Prostate gland (tissue), 2 donors: Measurements from ENCODE around the gene CYP11A1. TPM values are rescaled to one million over a fixed set of nuclear protein-coding genes. Genes with fewer than 3 reads are reported as not detected.

Experiments used
- DNase-seq: peaks from one replicate; pipeline ENCODE4 v3.0.0-alpha.2; 2019; ENCODE audit warnings: low spot score
- H3K27ac ChIP-seq, 2 donors: fragments of 200-600 bp; sonication (generic); 2 replicates each; pipeline ENCODE4 v1.5.1; 2017 to 2019
- H3K27me3 ChIP-seq: fragments of 200-600 bp; sonication (generic); replicated peaks from 2 replicates; pipeline ENCODE4 v1.5.1; 2019; ENCODE audit not compliant: insufficient read depth
- H3K36me3 ChIP-seq, 2 donors: fragments of 200-600 bp; sonication (generic); 1 replicate in 1 of 2; 2 replicates in 1 of 2; pipeline versions ENCODE4 v1.5.1 to v1.8.1; 2017 to 2019
- H3K4me1 ChIP-seq: fragments of 200-600 bp; sonication (generic); replicated peaks from 2 replicates; pipeline ENCODE4 v1.5.1; 2019
- H3K4me3 ChIP-seq, 2 donors: fragments of 200-600 bp; sonication (generic); 2 replicates each; pipeline ENCODE4 v1.5.1; 2017 to 2019
- H3K9me3 ChIP-seq: fragments of 200-600 bp; sonication (generic); 2 replicates; pipeline ENCODE4 v1.5.1; 2017
- CTCF ChIP-seq, 4 experiments: fragments of 200-600 bp in 2 of 4; fragments of 450-650 bp in 2 of 4; sonication (generic) in 2 of 4; IDR thresholded peaks; 1 replicate in 3 of 4; 2 replicates in 1 of 4; pipeline ENCODE4 v1.5.1; 2016 to 2019; ENCODE audit warnings: antibody characterized with exemption in 4 of 4, mild to moderate bottlenecking in 2 of 4, moderate library complexity in 2 of 4
- POLR2A ChIP-seq: fragments of 450-650 bp; IDR thresholded peaks from one replicate; pipeline ENCODE4 v1.6.1; 2016; ENCODE audit warnings: antibody characterized with exemption, mild to moderate bottlenecking
- POLR2AphosphoS5 ChIP-seq: sonication (generic); formaldehyde crosslinking; IDR thresholded peaks from one replicate; pipeline ENCODE4 v1.6.1; 2017; ENCODE audit warnings: antibody characterized with exemption
- WGBS: methylation state at CpG from one replicate; pipeline ENCODE4 v1.1.5; 2018; 5-methylcytosine and 5-hydroxymethylcytosine counted together
- intact Hi-C: fragments of 100-400 bp; cut with DNase I; formaldehyde crosslinking; loops from one replicate; pipeline ENCODE4 v1.14.2; 2022
- total RNA-seq, 2 donors: library from RNA; depleted of rRNA; stranded (reverse); fragments of >200 nt; gene quantifications; one replicate each; pipeline ENCODE4 v1.1.0, GENCODE V29; 2016

Gene CYP11A1
- total RNA-seq, 2 donors from 2014 or later = 0.87 to 45.9 TPM

GRCh38 chr15:74378848-74379247 lies 11.4 kb upstream of the CYP11A1 start:
- Histone ChIP-seq H3K9me3 (no peaks in the 10 kb centered on the region), H3K4me1 (no peaks in the 10 kb centered on the region), H3K36me3 (no peaks in the 10 kb centered on the region), H3K4me3 (no peak overlapping the region), H3K27ac (no peak overlapping the region), H3K27me3 (no peaks in the 10 kb centered on the region)
- intact Hi-C loops = loop anchor here (10.0 kb wide), 2 partner anchors 386 to 576 kb away; partner anchors contain the start of gene RPP25
- WGBS = 47% methylated on average over 9 of the region's 9 CpGs
- no peak for TF ChIP-seq CTCF (IDR thresholded peaks at IDR 0.05)
- no peak for TF ChIP-seq POLR2AphosphoS5
- TF ChIP-seq POLR2A = no peak
- no peak for DNase-seq

DNA sequence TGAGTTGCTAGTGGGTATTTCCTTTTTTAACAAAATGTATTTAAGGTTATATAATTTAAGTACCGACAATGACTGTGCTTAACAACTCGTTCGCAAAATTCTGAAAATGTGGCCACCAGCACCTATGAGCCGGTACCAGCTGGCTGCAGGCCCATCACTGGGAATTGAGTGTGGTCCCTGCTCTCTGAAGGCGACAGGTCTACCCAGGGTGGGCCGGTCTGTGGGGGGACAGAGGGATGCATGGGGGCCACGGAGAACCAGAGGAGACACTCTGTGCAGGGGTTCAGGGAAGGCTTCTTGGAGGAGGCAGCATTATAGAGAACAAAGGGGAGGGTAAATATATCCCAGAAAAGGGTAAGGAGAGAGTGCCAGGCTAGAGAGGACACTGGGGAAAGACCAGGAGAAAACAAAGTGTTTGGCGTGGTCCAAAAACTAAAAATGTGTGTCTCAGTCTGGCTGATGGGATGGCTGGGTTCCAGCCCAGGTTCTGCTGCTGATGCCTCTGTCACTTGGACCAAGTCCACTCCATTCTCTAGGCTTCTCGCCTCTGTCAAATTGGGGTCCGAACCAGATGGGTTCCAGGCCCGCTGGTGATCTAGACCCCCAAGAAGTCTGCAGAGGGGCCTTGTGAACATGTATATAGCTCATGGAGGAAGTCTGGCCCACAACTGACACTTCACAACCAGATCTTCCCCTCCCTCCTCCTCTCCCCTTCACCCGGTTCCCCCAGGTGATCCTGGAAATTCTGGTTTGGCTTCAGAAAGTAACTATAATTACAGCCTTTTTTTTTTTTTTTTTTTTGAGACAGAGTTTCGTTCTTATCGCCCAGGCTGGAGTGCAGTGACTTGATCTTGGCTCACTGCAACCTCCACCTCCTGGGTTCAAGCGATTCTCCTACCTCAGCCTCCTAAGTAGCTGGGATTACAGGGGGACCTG lies 10.7 kb upstream of the CYP11A1 start:
- 72% methylated on average over 15 of the region's 15 CpGs for WGBS
- H3K36me3 ChIP-seq = no peaks in the 10 kb centered on the region
- H3K27ac ChIP-seq = no peak overlapping the region
- intact Hi-C loops = loop anchor here (10.0 kb wide), 2 partner anchors 387 to 577 kb away; partner anchors contain the start of gene RPP25
- no peaks in the 10 kb centered on the region for H3K27me3 ChIP-seq
- DNase-seq = no peak
- no peak for TF ChIP-seq POLR2A
- TF ChIP-seq CTCF (IDR thresholded peaks at IDR 0.05) = no peak
- TF ChIP-seq POLR2AphosphoS5 = no peak
- no peak overlapping the region for H3K4me3 ChIP-seq
- H3K9me3 ChIP-seq = no peaks in the 10 kb centered on the region
- no peaks in the 10 kb centered on the region for H3K4me1 ChIP-seq

DNA sequence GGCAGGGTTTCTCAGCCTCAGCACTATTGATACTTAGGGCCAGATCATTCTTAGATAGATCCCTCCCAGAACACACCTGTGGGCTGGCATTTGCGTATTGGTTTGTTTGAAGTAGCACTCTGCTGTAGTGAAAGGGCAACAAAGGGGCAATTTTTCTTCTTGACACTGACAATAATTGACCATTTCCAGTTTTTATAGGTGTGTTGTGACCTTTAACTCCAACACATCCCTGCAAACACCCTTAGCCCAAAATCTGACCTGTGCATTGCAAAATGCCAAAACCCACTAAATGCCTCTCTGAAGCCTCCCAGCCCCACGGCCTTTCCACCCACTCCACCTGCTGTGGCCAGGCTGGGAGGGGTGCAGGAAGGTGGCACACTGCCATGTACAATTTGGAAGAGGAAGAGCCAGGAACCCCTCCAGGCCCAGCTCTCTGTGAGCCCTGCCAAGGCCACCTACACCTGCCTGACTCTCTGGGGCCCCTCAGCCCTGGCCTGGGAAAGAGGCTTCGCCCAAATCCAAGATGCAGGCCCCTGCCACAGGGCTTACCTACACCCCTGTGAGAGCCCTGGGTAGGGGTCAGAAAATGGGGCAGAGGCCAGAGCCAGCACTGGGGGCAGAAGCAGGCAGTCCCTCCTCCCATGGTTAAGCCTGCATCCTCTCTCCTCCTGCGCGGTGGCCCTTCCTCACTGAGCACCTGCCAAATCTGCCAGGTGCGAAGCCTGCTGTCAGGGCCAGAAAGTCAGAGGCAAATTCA lies 9.6 kb upstream of the CYP11A1 start:
- H3K27me3 ChIP-seq = no peaks in the 10 kb centered on the region
- 72% methylated on average over 6 of the region's 6 CpGs for WGBS
- intact Hi-C loops = loop anchor here (10.0 kb wide), 2 partner anchors 388 to 578 kb away; partner anchors contain the start of gene RPP25
- H3K27ac ChIP-seq = no peak overlapping the region
- no peaks in the 10 kb centered on the region for H3K4me1 ChIP-seq
- H3K36me3 ChIP-seq = no peaks in the 10 kb centered on the region
- no peak overlapping the region for H3K4me3 ChIP-seq
- no peaks in the 10 kb centered on the region for H3K9me3 ChIP-seq
- no peak for DNase-seq
- TF ChIP-seq POLR2AphosphoS5 (no peak), POLR2A (no peak)

GRCh38 chr15:74376226-74376625 lies 8.8 kb upstream of the CYP11A1 start:
- no peaks in the 10 kb centered on the region for H3K36me3 ChIP-seq
- no peaks in the 10 kb centered on the region for H3K9me3 ChIP-seq
- no peak for DNase-seq
- H3K4me1 ChIP-seq = no peaks in the 10 kb centered on the region
- H3K27ac ChIP-seq = no peak overlapping the region
- TF ChIP-seq CTCF (IDR thresholded peaks at IDR 0.05) (no peak), POLR2AphosphoS5 (no peak), POLR2A (no peak)
- intact Hi-C loops = loop anchor here (10.0 kb wide), 2 partner anchors 389 to 579 kb away; partner anchors contain the start of gene RPP25
- 70% methylated on average over 1 of the region's 1 CpG for WGBS
- no peak overlapping the region for H3K4me3 ChIP-seq
- no peaks in the 10 kb centered on the region for H3K27me3 ChIP-seq

DNA sequence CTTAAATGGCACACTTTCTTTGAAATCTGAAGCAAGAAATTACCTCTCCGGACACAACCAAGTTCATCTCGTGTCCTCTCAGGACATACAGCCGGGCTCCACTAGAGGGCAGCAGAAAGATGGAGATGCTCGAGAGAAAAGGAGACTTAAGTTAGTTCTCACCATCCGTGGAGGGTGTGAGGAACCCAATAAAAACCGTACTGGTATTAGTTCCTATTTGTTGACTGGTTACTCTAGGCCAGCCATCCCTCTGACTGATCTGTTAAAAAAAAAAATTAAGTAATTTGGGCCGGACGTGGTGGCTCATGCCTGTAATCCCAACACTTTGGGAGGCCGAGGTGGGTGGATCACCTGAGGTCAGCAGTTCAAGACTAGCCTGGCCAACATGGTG lies 7.9 kb upstream of the CYP11A1 start:
- Histone ChIP-seq H3K9me3 (no peaks in the 10 kb centered on the region), H3K4me3 (no peak overlapping the region), H3K36me3 (no peaks in the 10 kb centered on the region), H3K27ac (no peak overlapping the region), H3K4me1 (no peaks in the 10 kb centered on the region), H3K27me3 (no peaks in the 10 kb centered on the region)
- TF ChIP-seq POLR2AphosphoS5 (peak; percentile 35), CTCF (IDR thresholded peaks at IDR 0.05) (peak; percentile 41 to 72 (median 64)), POLR2A (no peak)
- peak; percentile 75 for DNase-seq
- 16% methylated on average over 9 of the region's 9 CpGs for WGBS
- intact Hi-C loops = loop anchor here (10.0 kb wide), 2 partner anchors 390 to 580 kb away; partner anchors contain the start of gene RPP25
